ENCODE data around the gene BCL2L12. TPM values are rescaled to one million over a fixed set of nuclear protein-coding genes. Genes with fewer than 3 reads are reported as not detected.

BCL2L12 gene
- total and polyA plus RNA-seq, 2 donors = 18.7 to 27.1 TPM

GRCh38 chr19:49686503-49687088, 20.9 kb downstream of the BCL2L12 start:
- Histone ChIP-seq H3K4me3 (ENCODE audit: low read length in 2 of 2) (no peak overlapping the region), H3K4me1 (ENCODE audit: control insufficient read depth in 2 of 2, insufficient read depth in 2 of 2, low read length in 2 of 2) (peaks cover 4 to 12% of the 10 kb centered on the region in 2 donors), H3K27ac (ENCODE audit: low read depth in 1 of 2, low read length in 1 of 2) (no peak overlapping the region), H3K9me3 (ENCODE audit: control insufficient read depth in 2 of 2, insufficient read depth in 1 of 2, low read length in 1 of 2) (peaks cover 0 to 19% of the 10 kb centered on the region in 2 donors), H3K36me3 (ENCODE audit: control insufficient read depth in 2 of 2, insufficient read depth in 2 of 2, low read length in 1 of 2) (peaks cover 50 to 54% of the 10 kb centered on the region in 2 donors), H3K27me3 (ENCODE audit: control insufficient read depth in 2 of 2, insufficient read depth in 1 of 2, low read length in 1 of 2) (peaks cover 19 to 31% of the 10 kb centered on the region in 2 donors)
- WGBS = 96% methylated on average over 27 of the region's 27 CpGs
- DNase-seq (ENCODE audit: low read depth in 6 of 9, low spot score in 9 of 9) = no peak

GRCh38 chr19:49687150-49687549, 21.4 kb downstream of the BCL2L12 start:
- no peak for DNase-seq (ENCODE audit: low read depth in 6 of 9, low spot score in 9 of 9)
- peaks cover 45 to 48% of the 10 kb centered on the region in 2 donors for H3K36me3 ChIP-seq (ENCODE audit: control insufficient read depth in 2 of 2, insufficient read depth in 2 of 2, low read length in 1 of 2)

GRCh38 chr19:49687566-49688316, 22.0 kb downstream of the BCL2L12 start:
- peaks cover 0 to 20% of the 10 kb centered on the region in 2 donors for H3K9me3 ChIP-seq (ENCODE audit: control insufficient read depth in 2 of 2, insufficient read depth in 1 of 2, low read length in 1 of 2)
- no peak for DNase-seq (ENCODE audit: low read depth in 6 of 9, low spot score in 9 of 9)
- H3K4me1 ChIP-seq (ENCODE audit: control insufficient read depth in 2 of 2, insufficient read depth in 2 of 2, low read length in 2 of 2) = peaks cover 4 to 15% of the 10 kb centered on the region in 2 donors
- H3K36me3 ChIP-seq (ENCODE audit: control insufficient read depth in 2 of 2, insufficient read depth in 2 of 2, low read length in 1 of 2) = peaks cover 39 to 45% of the 10 kb centered on the region in 2 donors
- peaks cover 23 to 42% of the 10 kb centered on the region in 2 donors for H3K27me3 ChIP-seq (ENCODE audit: control insufficient read depth in 2 of 2, insufficient read depth in 1 of 2, low read length in 1 of 2)
- no peak overlapping the region for H3K27ac ChIP-seq (ENCODE audit: low read depth in 1 of 2, low read length in 1 of 2)
- H3K4me3 ChIP-seq (ENCODE audit: low read length in 2 of 2) = no peak overlapping the region
- WGBS = 88% methylated on average over 26 of the region's 26 CpGs

More at GRCh38 chr19:49687150-49687549, 21.4 kb downstream of the BCL2L12 start:
- Histone ChIP-seq H3K4me3 (ENCODE audit: low read length in 2 of 2) (no peak overlapping the region), H3K27ac (ENCODE audit: low read depth in 1 of 2, low read length in 1 of 2) (no peak overlapping the region), H3K9me3 (ENCODE audit: control insufficient read depth in 2 of 2, insufficient read depth in 1 of 2, low read length in 1 of 2) (peaks cover 0 to 20% of the 10 kb centered on the region in 2 donors), H3K4me1 (ENCODE audit: control insufficient read depth in 2 of 2, insufficient read depth in 2 of 2, low read length in 2 of 2) (peaks cover 4 to 15% of the 10 kb centered on the region in 2 donors), H3K27me3 (ENCODE audit: control insufficient read depth in 2 of 2, insufficient read depth in 1 of 2, low read length in 1 of 2) (peaks cover 21 to 37% of the 10 kb centered on the region in 2 donors)
- 84% methylated on average over 12 of the region's 12 CpGs for WGBS

GRCh38 chr19:49688531-49689132, 22.9 kb downstream of the BCL2L12 start:
- H3K36me3 ChIP-seq (ENCODE audit: control insufficient read depth in 2 of 2, insufficient read depth in 2 of 2, low read length in 1 of 2) = peaks cover 33 to 43% of the 10 kb centered on the region in 2 donors
- H3K27ac ChIP-seq (ENCODE audit: low read depth in 1 of 2, low read length in 1 of 2) = no peak overlapping the region
- no peak overlapping the region for H3K4me3 ChIP-seq (ENCODE audit: low read length in 2 of 2)
- H3K27me3 ChIP-seq (ENCODE audit: control insufficient read depth in 2 of 2, insufficient read depth in 1 of 2, low read length in 1 of 2) = peaks cover 23 to 49% of the 10 kb centered on the region in 2 donors
- DNase-seq (ENCODE audit: low read depth in 6 of 9, low spot score in 9 of 9) = no peak
- H3K4me1 ChIP-seq (ENCODE audit: control insufficient read depth in 2 of 2, insufficient read depth in 2 of 2, low read length in 2 of 2) = peaks cover 4 to 15% of the 10 kb centered on the region in 2 donors
- WGBS = 92% methylated on average over 12 of the region's 12 CpGs
- H3K9me3 ChIP-seq (ENCODE audit: control insufficient read depth in 2 of 2, insufficient read depth in 1 of 2, low read length in 1 of 2) = peaks cover 0 to 20% of the 10 kb centered on the region in 2 donors

GRCh38 chr19:49689133-49690078, 23.7 kb downstream of the BCL2L12 start, which contains the start of gene ADM5:
Gene ADM5, plus strand, starts transcription at chr19:49689594. Its CDS starts 244 bp downstream, at chr19:49689838.
- peaks cover 23 to 49% of the 10 kb centered on the region in 2 donors for H3K27me3 ChIP-seq (ENCODE audit: control insufficient read depth in 2 of 2, insufficient read depth in 1 of 2, low read length in 1 of 2)
- H3K4me1 ChIP-seq (ENCODE audit: control insufficient read depth in 2 of 2, insufficient read depth in 2 of 2, low read length in 2 of 2) = peaks cover 4 to 15% of the 10 kb centered on the region in 2 donors
- peak within 1 kb of the TSS in 1 of 2 donors; percentile 10 for H3K4me3 ChIP-seq (ENCODE audit: low read length in 2 of 2)
- DNase-seq (ENCODE audit: low read depth in 6 of 9, low spot score in 9 of 9) = no peak
- peaks cover 0 to 20% of the 10 kb centered on the region in 2 donors for H3K9me3 ChIP-seq (ENCODE audit: control insufficient read depth in 2 of 2, insufficient read depth in 1 of 2, low read length in 1 of 2)
- 57% methylated on average over 54 of the region's 54 CpGs for WGBS
- peaks cover 25 to 36% of the 10 kb centered on the region in 2 donors for H3K36me3 ChIP-seq (ENCODE audit: control insufficient read depth in 2 of 2, insufficient read depth in 2 of 2, low read length in 1 of 2)
- no peak within 1 kb of the TSS for H3K27ac ChIP-seq (ENCODE audit: low read depth in 1 of 2, low read length in 1 of 2)

GRCh38 chr19:49690079-49690655, 24.4 kb downstream of the BCL2L12 start:
- Histone ChIP-seq H3K9me3 (ENCODE audit: control insufficient read depth in 2 of 2, insufficient read depth in 1 of 2, low read length in 1 of 2) (peaks cover 0 to 20% of the 10 kb centered on the region in 2 donors), H3K36me3 (ENCODE audit: control insufficient read depth in 2 of 2, insufficient read depth in 2 of 2, low read length in 1 of 2) (peaks cover 18 to 28% of the 10 kb centered on the region in 2 donors), H3K27me3 (ENCODE audit: control insufficient read depth in 2 of 2, insufficient read depth in 1 of 2, low read length in 1 of 2) (peaks cover 23 to 49% of the 10 kb centered on the region in 2 donors), H3K27ac (ENCODE audit: low read depth in 1 of 2, low read length in 1 of 2) (no peak overlapping the region), H3K4me3 (ENCODE audit: low read length in 2 of 2) (peak overlapping the region; percentile 10 to 34), H3K4me1 (ENCODE audit: control insufficient read depth in 2 of 2, insufficient read depth in 2 of 2, low read length in 2 of 2) (peaks cover 4 to 15% of the 10 kb centered on the region in 2 donors)
- 37% methylated on average over 39 of the region's 39 CpGs for WGBS
- DNase-seq (ENCODE audit: low read depth in 6 of 9, low spot score in 9 of 9) = no peak

- Histone ChIP-seq H3K27me3 (ENCODE audit: control insufficient read depth in 2 of 2, insufficient read depth in 1 of 2, low read length in 1 of 2) (peaks cover 23 to 49% of the 10 kb centered on the region in 2 donors), H3K4me3 (ENCODE audit: low read length in 2 of 2) (peak within 1 kb of the TSS; percentile 16 to 34), H3K27ac (ENCODE audit: low read depth in 1 of 2, low read length in 1 of 2) (no peak within 1 kb of the TSS), H3K9me3 (ENCODE audit: control insufficient read depth in 2 of 2, insufficient read depth in 1 of 2, low read length in 1 of 2) (peaks cover 0 to 20% of the 10 kb centered on the region in 2 donors), H3K4me1 (ENCODE audit: control insufficient read depth in 2 of 2, insufficient read depth in 2 of 2, low read length in 2 of 2) (peaks cover 4 to 15% of the 10 kb centered on the region in 2 donors), H3K36me3 (ENCODE audit: control insufficient read depth in 2 of 2, insufficient read depth in 2 of 2, low read length in 1 of 2) (peaks cover 12 to 23% of the 10 kb centered on the region in 2 donors)
- DNase-seq (ENCODE audit: low read depth in 6 of 9, low spot score in 9 of 9) = peak in 1 of 9 donors; percentile 36
- WGBS = 8% methylated on average over 38 of the region's 38 CpGs
These were observed 25.0 kb downstream of the BCL2L12 start, which contains the start of gene CPT1C for GRCh38 chr19:49690656-49691242. Gene CPT1C, plus strand, starts transcription at chr19:49691116. Its CDS starts 1,137 bp downstream, at chr19:49692253.

All from thymus (tissue), 11 donors.